NCI-H2081 treated with DMSO at 0.1 percent for 48 hours (cell line): ENCODE results near the gene FAM131A.
A peak's percentile ranks its signal among the peaks of the same experiment; 100 is the strongest.

Experiments used
- DNase-seq: peaks from one replicate; lab custom pipeline; 2025; lab: John Stamatoyannopoulos, UW

The FAM131A gene

DNA sequence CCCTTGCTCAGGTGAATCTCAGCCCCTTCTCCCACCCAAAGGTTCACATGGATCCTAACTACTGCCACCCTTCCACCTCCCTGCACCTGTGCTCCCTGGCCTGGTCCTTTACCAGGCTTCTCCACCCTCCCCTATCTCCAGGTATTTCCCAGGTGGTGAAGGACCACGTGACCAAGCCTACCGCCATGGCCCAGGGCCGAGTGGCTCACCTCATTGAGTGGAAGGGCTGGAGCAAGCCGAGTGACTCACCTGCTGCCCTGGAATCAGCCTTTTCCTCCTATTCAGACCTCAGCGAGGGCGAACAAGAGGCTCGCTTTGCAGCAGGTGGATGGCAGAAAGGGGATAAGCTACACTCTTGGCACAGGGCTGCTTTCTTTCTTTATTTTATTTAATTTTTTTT, 4.5 kb downstream of the FAM131A start:
- DNase-seq, result no peak

GRCh38 chr3:184343200-184343876, 5.9 kb downstream of the FAM131A start:
- DNase-seq, result no peak

DNA sequence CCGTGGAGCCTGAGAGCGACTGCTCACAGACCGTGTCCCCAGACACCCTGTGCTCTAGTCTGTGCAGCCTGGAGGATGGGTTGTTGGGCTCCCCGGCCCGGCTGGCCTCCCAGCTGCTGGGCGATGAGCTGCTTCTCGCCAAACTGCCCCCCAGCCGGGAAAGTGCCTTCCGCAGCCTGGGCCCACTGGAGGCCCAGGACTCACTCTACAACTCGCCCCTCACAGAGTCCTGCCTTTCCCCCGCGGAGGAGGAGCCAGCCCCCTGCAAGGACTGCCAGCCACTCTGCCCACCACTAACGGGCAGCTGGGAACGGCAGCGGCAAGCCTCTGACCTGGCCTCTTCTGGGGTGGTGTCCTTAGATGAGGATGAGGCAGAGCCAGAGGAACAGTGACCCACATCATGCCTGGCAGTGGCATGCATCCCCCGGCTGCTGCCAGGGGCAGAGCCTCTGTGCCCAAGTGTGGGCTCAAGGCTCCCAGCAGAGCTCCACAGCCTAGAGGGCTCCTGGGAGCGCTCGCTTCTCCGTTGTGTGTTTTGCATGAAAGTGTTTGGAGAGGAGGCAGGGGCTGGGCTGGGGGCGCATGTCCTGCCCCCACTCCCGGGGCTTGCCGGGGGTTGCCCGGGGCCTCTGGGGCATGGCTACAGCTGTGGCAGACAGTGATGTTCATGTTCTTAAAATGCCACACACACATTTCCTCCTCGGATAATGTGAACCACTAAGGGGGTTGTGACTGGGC, 7.3 kb downstream of the FAM131A start:
- no peak for DNase-seq

DNA sequence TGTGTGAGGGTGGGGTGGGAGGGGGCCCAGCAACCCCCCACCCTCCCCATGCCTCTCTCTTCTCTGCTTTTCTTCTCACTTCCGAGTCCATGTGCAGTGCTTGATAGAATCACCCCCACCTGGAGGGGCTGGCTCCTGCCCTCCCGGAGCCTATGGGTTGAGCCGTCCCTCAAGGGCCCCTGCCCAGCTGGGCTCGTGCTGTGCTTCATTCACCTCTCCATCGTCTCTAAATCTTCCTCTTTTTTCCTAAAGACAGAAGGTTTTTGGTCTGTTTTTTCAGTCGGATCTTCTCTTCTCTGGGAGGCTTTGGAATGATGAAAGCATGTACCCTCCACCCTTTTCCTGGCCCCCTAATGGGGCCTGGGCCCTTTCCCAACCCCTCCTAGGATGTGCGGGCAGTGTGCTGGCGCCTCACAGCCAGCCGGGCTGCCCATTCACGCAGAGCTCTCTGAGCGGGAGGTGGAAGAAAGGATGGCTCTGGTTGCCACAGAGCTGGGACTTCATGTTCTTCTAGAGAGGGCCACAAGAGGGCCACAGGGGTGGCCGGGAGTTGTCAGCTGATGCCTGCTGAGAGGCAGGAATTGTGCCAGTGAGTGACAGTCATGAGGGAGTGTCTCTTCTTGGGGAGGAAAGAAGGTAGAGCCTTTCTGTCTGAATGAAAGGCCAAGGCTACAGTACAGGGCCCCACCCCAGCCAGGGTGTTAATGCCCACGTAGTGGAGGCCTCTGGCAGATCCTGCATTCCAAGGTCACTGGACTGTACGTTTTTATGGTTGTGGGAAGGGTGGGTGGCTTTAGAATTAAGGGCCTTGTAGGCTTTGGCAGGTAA, 8.1 kb downstream of the FAM131A start:
- DNase-seq, result peak; percentile 45

DNA sequence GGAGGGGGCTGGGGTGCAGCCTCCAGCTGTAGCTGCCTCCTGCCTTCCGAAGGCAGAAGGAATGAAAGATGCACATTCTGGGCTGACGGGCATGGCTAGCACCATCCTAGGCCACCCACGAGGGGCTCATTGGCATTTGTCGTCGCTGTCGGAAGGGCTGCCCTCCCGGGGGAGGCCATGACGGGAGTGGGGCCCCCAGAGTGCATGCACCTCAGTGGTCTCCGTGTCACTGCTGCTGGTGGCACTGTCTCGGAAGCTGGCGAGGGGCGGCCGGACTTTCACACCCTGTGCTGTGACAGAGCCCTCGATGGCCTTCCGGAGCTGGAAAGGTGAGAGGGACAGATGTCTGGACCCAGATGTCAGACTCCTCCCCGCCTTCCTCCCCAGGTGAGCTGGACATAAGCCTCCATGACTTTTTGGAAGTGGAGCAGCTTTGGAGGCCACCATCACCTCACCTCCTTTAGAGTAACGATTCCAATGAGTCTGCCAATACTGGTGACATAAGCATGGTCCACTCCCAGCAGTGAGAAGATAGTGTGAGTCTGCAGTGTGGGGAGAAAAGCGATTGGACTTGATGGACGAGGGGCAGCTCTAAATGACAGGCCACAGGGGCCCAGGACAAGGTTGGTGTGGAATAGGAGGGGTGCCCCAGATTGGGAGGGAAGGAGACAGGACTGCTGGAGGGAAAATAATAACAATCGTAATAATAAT, 9.2 kb downstream of the FAM131A start:
- DNase-seq, result no peak

DNA sequence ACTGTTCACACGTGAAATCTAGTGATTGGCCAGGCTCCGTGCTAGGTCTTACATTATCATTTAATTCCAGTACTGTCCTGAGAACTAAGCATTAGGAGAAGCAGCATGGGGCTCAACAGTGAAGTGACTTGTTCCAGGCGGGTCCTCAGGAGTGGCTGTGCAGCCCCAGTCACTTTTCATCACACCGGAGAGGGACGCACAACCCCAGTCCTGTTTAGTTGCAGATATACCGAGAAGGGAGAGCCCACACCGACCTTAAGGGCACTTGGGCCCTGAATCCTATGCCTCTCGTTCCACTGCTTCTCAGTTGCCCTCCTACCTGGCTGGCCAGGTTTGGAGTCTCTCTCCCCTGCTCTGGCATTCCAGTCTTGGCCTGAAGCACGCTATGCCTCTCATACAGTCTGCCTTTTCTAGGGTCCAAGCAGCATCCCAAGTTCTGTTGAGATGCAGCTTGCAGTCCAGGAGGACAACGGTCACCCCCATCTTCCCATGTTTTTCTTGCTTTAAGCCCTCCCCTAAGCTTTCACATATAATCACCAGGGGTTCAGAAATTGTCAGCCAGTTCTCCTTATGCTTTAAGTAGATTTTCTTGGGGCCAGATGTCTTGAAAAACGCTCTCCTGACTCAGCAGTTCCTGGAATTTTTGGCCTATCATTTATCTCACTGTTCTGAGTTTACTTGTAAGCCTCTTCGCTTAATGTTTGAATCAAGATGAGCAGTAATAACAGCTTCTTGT, 10.1 kb downstream of the FAM131A start:
- no peak for DNase-seq

DNA sequence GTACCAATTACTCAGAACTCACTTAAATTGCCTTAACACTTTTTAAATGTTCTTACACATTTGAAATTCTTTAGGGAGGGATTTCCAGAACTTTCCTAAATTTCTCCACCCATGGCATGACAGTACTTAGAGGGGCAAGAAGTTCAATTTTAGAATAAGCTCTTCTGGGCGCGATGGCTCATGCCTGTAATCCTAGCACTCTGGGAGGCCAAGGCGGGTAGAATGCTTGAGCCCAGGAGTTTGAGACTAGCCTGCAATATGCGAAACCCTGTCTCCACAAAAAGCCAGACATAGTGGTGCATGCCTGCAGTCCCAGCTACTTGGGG, 10.6 kb downstream of the FAM131A start:
- DNase-seq, result no peak

GRCh38 chr3:184349563-184350470, 12.4 kb downstream of the FAM131A start:
- no peak for DNase-seq

- DNase-seq, result no peak
Measured at GRCh38 chr3:184350618-184351017, 13.2 kb downstream of the FAM131A start.

- no peak for DNase-seq
Measured at GRCh38 chr3:184351511-184352148, 14.2 kb downstream of the FAM131A start.

- DNase-seq, result no peak
Measured at GRCh38 chr3:184352149-184352785, 14.9 kb downstream of the FAM131A start.

- DNase-seq, result no peak
Measured at GRCh38 chr3:184352897-184353545, 15.6 kb downstream of the FAM131A start.

- no peak for DNase-seq
Measured at GRCh38 chr3:184353546-184353941, 16.1 kb downstream of the FAM131A start.

GRCh38 chr3:184354121-184354728, 16.8 kb downstream of the FAM131A start:
- DNase-seq, result no peak

GRCh38 chr3:184354754-184355153, 17.4 kb downstream of the FAM131A start:
- DNase-seq, result no peak

DNA sequence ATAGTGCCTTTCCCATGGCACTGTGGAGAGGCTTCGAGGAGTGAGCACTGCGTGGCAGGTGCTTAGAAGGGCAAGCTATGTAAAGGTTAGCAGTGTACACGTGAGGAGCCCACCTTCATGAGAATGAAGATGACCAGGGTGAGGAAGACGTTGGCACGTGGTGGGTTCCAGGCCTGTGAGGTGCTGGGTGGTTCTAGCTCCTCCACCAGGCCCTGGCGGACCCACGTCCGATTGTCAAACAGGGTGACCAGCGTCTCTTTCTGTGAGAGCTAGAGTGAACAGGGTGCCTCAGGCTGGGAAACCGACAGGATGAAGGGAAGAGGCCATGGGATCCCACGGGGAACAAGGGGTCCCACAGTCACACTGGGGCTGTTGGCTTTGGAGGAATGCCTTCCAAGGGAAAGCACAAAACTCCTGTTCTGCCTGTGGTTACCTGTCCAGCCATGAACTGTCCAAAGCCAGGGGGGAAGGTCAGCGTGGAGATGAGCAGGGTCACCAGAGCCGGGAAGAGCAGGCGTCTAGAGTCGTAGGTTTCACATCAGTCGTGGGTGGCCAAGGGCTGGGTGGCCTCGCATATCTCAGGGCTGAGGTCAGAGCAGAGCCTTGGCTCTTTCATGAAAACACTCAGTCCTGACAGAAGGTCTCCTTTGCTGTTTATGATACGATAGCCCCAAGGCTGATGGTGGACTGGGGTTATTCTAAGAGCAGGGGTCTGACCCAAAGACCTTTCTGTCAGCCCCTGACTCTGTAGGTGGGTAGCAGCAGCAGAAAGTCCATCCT, 18.1 kb downstream of the FAM131A start:
- no peak for DNase-seq

DNA sequence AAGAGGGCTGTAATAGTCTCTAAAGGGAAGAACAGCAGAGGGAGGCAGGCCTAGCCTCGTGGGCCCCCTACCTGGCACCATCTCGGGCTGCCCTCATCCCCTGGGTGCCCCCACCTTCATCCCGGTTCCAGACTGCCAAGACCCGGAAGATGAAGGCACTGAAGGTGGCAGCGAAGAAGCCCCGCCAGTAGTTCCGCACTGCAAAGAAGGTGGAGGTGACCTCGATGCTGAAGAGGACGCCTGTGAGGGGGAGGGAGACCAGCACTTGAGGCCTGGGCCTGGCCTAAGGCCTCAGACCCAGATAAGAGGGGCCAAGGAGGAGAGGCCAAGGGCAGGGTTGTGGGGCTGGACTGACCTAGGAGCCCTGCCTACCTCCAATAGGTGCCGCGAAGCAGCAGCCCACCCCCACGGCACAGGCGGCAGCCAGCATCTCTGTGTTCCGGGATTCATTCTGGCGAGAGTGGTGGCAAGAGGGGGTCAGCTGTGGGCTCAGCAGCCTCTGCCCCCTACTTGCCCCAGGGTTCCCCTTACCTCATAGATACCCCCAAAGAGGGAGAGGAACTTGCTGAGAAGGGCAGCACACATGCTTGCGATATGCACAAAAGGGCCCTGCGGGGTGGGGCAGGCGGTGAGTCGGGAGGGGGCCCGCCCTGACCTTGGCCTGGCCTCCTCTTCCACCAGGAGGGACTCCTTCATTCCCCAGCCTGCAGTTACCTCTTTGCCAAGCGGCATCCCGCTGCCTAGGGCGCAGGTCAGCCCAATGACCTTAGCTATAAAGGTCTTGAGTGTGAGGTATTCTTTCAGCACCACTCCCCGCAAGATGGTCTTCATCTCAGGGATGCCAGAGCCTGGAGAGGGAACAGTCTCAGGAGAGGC, 20.1 kb downstream of the FAM131A start:
- DNase-seq, result no peak
